NCI-H2081 treated with DMSO at 0.1 percent for 48 hours (cell line): ENCODE data around the gene B3GAT3.
"Not testable (repeated sequence)": the region's sequence is repeated elsewhere in the genome, so short reads cannot be mapped to it uniquely, and the experiment has no call there.

Experiments used
- DNase-seq: peaks from one replicate; lab custom pipeline; 2025; lab: John Stamatoyannopoulos, UW

The B3GAT3 gene

GRCh38 chr11:62621567-62622470, at the start of gene B3GAT3:
Gene B3GAT3 (minus strand): TSS chr11:62621986. CDS start chr11:62621947, 39 bp downstream.
- DNase-seq: peak; percentile 90

GRCh38 chr11:62671236-62671607, 49.4 kb upstream of the B3GAT3 start:
- no peak for DNase-seq

- DNase-seq: no peak
These were observed 47.8 kb upstream of the B3GAT3 start for GRCh38 chr11:62669420-62670161.

GRCh38 chr11:62667460-62667859, 45.7 kb upstream of the B3GAT3 start:
- no peak for DNase-seq

- DNase-seq: no peak
These were observed 44.6 kb upstream of the B3GAT3 start for GRCh38 chr11:62666259-62666926.

GRCh38 chr11:62665599-62666258, 43.9 kb upstream of the B3GAT3 start:
- DNase-seq: no peak

GRCh38 chr11:62665075-62665598, 43.4 kb upstream of the B3GAT3 start, which contains the start of the genes C11orf98 and CSKMT:
Gene C11orf98 (minus strand): TSS chr11:62665210. CDS start chr11:62665169, 41 bp downstream.
Gene CSKMT (plus strand): TSS chr11:62665312. CDS start chr11:62665880, 568 bp downstream.
- peak; percentile 75 for DNase-seq

- DNase-seq: no peak
These were observed 42.8 kb upstream of the B3GAT3 start for GRCh38 chr11:62664405-62665074.

- DNase-seq: no peak
These were observed 35.1 kb upstream of the B3GAT3 start for GRCh38 chr11:62656796-62657429.

GRCh38 chr11:62654297-62654696, 32.5 kb upstream of the B3GAT3 start:
- DNase-seq: no peak

- no peak for DNase-seq
These were observed 30.6 kb upstream of the B3GAT3 start for GRCh38 chr11:62652161-62653006.

- DNase-seq: not testable (repeated sequence)
These were observed 28.5 kb upstream of the B3GAT3 start for GRCh38 chr11:62650283-62650682.

GRCh38 chr11:62649486-62649885, 27.7 kb upstream of the B3GAT3 start:
- no peak for DNase-seq

- DNase-seq: no peak
These were observed 27.2 kb upstream of the B3GAT3 start for GRCh38 chr11:62648967-62649364.

- no peak for DNase-seq
These were observed 26.6 kb upstream of the B3GAT3 start for GRCh38 chr11:62648185-62648966.

- DNase-seq: no peak
These were observed 25.8 kb upstream of the B3GAT3 start for GRCh38 chr11:62647609-62648005.

GRCh38 chr11:62646825-62647608, 25.2 kb upstream of the B3GAT3 start:
- DNase-seq: no peak
